SK-N-DZ (cell line): ENCODE results near the gene TMEM179.
"Not testable (repeated sequence)": the region's sequence is repeated elsewhere in the genome, so short reads cannot be mapped to it uniquely, and the experiment has no call there.

ENCODE experiments used
- DNase-seq: peaks from one replicate; pipeline ENCODE4 v3.0.0-alpha.2; 2015; ENCODE audit warnings: low spot score

Gene TMEM179

DNA sequence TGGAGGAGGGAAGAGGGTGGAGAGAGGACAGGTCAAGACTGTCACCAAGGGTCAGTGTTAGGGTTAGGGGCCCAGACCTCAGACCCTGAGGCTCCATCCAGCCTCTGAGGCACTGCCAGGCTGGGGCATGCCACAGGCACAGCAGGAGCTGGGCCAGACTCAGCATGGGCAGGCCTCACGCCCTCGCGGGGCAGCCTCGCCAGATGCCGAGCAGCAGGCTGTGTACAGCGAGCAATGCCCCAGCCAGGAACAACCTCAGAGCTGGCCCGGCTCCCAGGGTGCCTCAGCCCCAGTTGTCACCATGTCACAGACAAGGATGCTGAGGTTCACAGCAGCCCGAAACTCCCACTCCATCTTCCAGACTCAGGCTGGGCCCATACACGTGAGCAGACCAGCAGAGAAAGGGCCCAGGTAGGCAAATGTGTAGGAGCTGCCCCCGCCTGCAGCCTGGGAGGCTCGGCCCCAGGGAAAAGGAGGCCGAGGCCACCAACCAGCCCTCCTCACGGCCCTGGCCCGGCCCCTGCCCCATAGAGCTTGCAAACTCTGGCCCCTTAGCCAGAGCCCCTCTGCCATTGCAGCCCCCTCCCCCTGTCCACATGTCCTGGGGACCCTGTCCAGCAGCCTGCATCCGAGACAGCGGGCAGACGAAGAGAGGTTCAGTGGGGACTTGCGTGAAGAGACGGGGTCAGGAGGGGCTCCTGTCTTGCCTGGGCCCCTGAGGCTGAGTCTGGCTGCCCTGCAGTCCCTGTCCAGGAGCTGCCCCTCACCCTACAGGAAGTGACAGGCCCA lies 17.5 kb downstream of the TMEM179 start:
- no peak for DNase-seq

- no peak for DNase-seq
Observed at GRCh38 chr14:104585966-104586697, 18.4 kb downstream of the TMEM179 start.

DNA sequence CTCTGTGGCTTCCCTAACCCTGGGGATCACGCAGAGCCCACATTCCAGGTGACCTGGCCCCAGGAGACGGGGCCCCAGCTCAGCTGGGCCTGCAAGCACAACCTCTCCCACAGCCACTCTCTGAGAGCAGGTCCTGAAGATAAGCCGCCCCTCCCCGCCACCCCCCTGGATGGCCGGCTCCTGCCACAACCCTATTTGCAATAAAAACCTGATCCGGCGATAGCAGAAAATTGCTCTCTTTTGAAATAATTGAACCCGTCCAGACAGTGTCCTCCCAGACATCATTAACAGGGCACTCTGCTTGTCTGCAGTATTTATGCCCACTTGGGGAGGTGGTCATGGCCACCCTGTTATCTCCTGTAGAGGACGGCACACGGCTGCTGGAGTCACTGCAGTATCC lies 20.0 kb downstream of the TMEM179 start:
- no peak for DNase-seq

DNA sequence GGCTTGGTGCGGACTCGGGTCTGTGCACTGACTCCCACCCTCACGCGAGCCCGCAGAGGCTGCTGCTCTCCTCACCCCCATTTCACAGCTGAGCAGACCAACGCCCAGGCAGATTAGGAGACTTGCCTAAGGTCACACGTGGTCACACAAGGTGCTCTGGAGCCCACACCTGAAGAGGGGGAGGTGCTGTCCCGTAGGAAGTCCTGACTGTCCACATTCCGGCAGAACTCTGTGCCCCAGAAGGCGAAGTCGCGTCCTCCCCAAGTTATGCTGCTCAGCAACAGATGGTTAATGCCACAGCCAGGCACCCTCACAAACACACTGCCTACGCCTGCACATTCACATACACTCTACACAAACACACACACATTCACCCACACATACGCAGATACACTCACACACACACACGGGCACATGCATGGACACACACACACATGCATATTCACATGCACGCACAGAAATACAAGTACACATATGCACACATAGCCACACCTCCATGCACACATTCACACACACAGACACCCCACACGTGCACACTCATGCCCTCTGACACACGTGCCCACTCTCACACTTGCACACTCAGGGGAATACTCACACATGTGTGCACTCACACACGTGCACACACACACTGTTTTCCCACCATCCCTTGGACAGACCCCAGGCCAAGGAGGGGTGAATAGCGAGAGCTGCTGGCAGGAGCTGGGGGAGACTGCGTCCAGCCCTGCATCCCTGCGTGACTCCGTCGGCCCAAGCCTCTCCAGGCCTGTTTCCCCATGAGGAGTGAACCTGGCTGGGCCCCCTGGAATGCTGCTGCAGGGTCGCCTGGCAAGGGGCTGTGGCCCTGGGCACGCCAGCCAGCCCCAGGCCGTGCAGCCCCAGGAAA lies 20.9 kb downstream of the TMEM179 start:
- DNase-seq, result no peak

- DNase-seq, result peak; percentile 16
Observed at GRCh38 chr14:104582662-104583061, 21.9 kb downstream of the TMEM179 start.

GRCh38 chr14:104582005-104582404 lies 22.6 kb downstream of the TMEM179 start:
- no peak for DNase-seq

DNA sequence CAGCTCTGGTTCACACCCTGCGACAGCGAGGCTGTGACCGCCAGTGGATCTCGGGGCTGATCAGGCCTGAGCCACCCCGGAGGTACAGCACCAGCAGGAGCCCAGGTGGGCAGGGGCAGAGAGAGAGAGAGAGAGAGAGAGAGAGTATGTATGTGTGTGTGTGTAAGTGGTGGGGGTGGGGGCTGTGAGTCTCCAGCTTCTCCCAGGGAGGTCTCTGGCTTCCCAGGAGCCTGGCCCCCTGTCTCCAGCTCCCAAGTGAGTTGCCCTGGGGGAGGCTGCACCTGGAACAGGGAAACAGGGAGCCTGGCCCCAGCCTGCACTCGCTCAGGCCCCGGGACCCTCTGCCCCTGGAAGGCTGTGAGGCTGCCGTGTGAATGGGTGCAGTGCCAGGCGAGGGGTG lies 23.1 kb downstream of the TMEM179 start:
- no peak for DNase-seq

- no peak for DNase-seq
Observed at GRCh38 chr14:104580961-104581360, 23.6 kb downstream of the TMEM179 start.

DNA sequence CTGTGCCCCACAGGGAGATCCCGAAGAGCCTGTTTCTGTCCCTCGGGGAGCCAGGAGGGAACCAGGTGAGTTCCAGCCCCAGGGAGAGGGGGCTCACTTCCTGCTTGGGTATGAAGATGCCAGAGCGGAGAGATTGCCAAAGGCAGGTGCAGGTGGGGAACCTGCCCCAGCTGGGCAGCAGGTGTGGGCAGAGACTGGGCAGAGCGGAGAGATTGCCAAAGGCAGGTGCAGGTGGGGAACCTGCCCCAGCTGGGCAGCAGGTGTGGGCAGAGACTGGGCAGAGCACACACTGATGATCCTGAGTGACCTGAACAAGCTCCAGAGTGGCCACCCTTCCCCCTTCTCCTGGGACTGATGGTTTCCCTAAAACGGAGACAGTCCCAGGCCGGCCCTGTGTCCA lies 24.6 kb downstream of the TMEM179 start:
- DNase-seq, result not testable (repeated sequence)

DNA sequence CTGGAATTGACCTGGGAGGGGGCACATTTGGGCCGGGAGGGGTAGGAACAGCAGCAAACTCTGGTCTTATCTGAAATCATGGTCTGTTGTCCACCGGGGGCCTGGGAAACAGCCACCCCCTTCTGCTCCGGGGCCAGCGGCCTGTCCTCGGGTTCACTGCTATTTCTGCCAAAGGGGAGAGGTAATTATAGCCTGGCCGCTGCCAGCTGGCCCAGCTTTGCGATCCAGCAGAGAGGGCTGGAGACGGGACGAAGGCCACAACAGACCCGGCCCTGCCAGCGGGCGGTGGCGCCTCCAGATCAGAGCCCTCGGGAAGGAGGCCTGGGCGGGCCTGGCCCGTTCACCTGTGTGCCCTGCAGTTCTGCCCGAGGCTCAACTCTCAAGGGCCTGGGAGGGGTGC lies 25.1 kb downstream of the TMEM179 start, which contains the start of gene C14orf180:
C14orf180 (plus strand) TSS at position 258 of the 400 bp plus-strand sequence. CDS start 6,667 bp downstream, outside the sequence.
- no peak for DNase-seq

DNA sequence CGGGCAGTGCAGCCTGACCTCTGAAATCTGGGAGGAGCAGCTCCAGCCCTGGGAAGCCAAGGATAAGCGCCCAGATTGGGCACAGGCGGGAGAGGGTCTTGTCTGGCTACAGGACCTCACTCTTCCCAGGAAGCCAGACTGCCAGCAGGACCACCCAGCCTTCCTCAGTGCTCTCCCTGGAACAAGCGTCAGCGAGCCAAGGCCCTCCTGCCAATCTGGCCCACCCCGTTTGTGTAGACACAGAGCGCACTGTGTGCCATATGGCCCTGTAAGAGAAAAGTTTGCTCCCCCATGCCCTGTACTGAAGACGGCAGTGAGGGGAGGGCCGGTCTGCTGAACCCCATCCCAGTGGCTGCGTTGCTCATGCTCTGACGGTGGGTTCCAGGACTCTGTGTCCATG lies 26.3 kb downstream of the TMEM179 start:
- DNase-seq, result no peak

GRCh38 chr14:104577847-104578301 lies 26.7 kb downstream of the TMEM179 start:
- no peak for DNase-seq

DNA sequence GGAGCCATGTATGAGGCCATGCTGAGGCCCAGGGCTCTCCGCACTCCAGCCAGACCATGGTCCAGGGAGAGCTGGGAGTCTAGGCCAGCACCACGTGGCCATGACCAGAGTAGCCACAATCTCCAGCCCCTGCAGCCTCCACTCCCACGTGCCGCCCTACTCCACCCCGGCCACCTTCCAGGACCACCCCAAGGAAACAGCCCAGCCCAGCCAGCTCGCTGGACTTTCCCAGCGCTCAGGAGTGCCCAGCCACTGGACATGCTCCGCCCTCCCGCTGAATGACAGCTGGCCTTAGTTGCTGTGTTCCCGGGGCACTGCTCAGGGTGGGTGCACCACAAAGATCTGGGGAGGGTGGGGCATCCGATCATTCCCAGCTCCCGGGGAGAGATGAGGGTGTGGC lies 27.1 kb downstream of the TMEM179 start:
- DNase-seq, result no peak

DNA sequence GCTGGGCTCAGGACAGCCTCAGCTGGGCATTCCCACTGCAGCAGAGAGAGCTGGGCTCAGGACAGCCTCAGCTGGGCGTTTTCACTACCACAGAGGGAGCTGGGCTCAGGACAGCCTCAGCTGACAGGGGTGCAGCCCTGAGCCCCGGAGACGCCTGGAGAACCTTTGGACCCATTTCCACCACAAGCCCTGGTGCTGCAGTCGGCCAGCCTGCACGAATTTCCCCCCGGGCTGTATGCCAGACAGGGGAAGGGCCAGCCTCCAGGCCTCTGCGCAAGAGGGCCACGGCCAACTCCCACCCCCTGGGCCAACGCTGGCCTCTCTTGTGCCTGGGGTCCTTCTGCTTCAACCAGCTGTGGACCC lies 27.6 kb downstream of the TMEM179 start:
- no peak for DNase-seq

- DNase-seq, result no peak
Observed at GRCh38 chr14:104576232-104576969, 28.2 kb downstream of the TMEM179 start.

DNA sequence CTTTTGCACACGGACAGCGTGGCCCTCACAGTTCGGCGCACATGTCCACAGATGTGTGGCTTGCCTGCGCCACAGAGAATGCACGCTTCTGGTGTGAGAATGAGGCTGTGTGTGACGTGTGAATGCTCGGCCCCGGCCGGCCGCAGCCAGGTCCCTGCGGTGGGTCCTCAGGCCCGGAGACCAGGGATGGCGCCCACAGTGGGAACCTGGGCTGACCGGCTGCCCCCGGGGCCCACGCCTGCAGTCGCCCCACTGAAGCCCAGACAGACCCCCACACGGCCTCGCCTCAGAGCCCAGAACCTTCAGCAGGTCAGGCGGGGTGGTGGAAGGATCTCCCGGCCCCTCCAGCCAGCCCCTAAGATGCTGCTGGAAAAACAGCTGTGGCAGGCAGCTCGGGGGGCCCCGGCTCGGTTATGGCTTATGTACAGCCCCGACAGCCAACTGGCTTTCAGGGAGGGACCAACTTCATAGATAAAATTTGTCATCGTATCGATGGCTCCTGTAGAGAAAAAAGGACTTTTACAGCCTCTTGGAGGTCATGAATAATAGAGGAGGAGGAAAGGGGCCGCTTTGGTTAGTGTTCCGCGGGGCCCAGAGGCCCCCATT lies 29.5 kb downstream of the TMEM179 start:
- no peak for DNase-seq

- no peak for DNase-seq
Observed at GRCh38 chr14:104574536-104574935, 30.0 kb downstream of the TMEM179 start.

DNA sequence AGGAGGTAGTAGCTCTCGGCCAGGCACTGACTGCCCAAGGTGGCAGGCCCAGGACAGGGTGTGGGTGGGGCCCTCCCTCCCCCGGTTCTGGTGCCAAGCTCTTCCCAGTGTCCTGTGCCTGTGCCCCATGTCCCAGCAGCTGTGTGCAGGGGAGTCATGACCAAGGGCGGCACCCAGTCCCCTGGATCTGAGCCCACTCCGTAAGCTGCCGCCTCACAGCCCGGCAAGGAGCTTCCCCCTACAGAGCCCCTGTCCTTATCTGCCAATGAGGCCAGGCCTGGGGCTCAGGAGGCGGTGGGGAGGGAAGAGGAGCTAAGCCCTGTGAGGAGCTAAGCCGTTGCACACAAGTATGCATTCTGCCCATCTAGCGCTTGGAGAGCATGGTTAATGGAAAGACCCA lies 30.6 kb downstream of the TMEM179 start:
- DNase-seq, result no peak

DNA sequence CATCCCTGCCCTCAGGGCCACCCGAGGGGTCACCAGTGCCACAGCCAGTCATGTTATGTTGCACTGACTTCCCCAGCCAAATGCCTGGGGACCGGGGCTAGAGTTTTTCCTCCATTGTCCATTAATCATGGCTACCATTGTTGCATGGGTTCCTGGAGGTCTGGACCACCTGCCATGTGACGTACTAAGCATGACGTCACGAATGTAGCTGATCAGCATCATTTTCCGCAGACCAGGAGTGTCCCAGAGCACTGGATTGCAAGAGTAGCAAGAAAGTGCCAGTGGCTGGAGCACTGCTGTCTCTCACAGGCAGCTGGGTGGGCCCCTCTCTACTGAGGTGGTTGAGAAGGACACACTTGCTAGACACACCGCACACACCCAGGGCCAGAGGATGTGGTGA lies 31.9 kb downstream of the TMEM179 start:
- DNase-seq, result no peak

GRCh38 chr14:104572024-104572626 lies 32.4 kb downstream of the TMEM179 start:
- no peak for DNase-seq
